HG02981 (cell line): Measurements from ENCODE around the gene KCNQ1.

Source experiments
- ATAC-seq: cut with Tn5 transposase; IDR thresholded peaks from one replicate; pipeline ENCODE4 v1.9.1; 2021; ENCODE audit warnings: mild to moderate bottlenecking, moderate library complexity; ENCODE audit not compliant: unreplicated experiment

KCNQ1 gene

DNA sequence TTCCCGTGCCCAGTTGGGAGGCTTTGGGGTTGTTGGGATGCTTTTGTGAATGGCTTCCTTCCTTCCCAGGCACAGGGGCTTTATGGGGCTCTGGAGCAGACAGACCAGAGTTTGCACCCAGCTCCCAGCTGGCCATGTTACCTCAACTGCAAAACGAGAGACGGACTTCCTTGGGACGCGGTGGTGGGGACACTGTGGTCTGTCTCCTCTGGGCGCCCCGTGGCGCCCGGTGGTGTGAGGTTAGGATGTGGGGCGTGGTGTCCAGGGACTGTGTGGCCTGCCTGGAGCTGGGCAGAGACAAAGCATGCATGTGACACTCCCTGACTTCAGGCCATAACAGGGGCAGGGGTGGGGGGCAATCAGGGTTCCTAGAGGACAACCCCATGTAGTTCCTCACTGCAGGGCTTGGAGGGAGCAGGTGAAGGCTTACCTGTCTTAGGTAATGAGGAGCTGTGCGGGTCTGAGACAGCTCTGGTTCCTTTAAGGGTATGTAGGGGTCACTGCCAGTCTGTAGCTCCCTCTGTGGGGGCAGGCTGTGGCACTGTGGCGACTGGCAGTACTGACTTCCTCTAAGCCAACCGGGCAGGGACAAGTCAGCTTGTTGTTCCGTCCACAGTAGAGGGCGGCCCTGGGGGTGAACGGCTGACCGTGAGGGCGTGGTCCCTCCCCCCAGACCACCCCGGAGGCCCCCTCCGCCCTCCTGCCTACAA lies 14.4 kb downstream of the KCNQ1 start:
- no peak for ATAC-seq

DNA sequence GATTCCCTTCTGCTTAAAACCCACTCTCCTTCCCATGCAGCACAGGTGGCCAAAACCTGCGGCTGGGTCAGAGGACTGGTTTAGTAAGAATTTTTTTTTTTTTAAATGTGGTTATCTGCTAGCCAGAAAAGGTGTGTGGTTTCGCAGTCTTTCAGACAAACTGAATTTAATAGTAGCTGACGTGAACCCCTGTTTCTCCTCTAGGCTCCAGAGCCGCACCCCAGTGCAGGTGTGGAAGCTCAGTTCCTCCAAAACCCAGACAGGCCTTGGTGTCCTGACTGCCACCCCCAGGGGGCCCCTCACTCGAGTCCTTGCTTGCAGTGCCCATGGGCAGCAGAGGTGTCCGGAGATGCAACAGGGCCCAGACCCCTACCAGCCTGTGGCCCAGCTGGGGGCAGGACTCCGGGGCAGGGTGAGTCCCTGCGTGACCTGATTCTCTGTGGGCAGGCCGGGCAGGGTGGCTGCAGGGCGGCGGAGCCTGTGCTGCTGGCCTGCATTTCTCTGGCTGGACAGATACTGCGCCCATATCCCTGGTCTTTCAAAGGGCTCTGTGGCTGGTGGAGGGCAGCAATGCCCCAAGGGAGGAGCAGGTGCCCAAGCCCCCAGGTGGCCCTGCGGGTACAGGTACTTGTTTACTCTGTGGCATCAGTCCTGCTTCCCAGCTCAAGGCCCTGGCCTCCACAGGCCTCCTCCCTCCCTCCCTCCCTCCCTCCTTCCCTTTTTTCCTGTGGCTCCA lies 15.2 kb downstream of the KCNQ1 start:
- no peak for ATAC-seq

- no peak for ATAC-seq
These were observed 15.9 kb downstream of the KCNQ1 start for GRCh38 chr11:2460540-2461252.

DNA sequence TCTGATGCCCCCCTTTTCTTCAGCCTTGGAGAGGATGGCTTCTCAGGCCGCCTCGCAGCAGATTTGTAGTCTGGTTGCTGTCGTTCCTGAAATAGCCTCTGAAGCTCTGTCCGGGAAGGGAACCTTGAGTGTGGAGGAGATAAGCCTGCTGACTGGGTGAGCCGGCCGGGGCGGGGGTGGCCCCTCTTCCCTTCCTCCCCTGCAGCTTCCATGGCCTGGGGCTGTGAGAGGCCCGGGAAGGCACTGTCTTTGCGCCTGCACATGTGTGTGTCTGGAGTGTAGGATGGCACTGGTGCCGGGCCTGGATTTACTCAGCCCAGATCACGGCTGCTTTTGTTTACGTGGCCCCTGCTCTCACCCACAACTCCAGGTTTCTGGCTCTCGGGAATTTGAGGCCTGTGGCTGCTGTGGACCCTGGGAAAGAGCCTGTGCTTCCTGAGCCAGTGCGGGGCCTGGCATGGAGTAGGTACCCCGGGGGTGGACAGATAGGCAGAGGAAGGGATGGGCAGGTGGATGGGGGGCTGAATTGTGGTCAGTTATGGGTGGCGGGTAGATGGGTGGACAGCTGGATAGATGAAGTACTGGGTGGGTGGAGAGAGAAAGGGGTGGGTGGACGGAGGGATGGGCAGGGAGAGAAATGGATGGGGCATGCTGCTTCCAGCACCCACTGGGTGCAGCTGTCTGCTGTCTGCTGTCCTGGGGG lies 16.6 kb downstream of the KCNQ1 start:
- ATAC-seq: no peak

DNA sequence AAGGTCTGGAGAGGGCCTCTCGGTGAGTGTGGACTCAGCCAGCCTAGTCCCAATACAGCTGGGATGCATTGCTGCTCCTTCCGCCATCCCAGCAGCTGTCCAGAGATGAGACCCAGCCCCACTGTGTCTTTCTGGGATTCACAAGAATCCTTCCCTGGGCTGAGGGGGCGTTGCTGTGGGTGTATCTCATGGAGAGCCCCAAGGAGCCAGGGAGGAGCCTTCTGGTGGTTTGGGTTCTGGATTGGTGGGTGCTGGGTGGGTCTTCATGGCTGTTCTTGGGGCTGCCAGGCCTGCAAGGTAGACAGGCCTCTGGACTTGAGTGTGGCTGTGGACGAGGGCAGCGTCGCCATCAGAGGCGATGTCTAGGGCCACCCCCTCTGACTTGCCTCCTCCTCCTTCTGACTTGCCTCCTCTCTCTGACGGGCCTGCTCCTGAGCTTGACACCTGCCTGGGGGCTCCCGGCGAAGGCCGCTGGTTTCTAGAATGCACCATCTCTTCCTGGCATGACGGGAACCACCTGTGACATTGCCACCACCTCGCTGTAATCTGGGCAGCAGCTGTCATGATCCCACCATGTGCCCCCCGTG lies 17.2 kb downstream of the KCNQ1 start:
- no peak for ATAC-seq

GRCh38 chr11:2462543-2462985 lies 17.8 kb downstream of the KCNQ1 start:
- no peak for ATAC-seq

DNA sequence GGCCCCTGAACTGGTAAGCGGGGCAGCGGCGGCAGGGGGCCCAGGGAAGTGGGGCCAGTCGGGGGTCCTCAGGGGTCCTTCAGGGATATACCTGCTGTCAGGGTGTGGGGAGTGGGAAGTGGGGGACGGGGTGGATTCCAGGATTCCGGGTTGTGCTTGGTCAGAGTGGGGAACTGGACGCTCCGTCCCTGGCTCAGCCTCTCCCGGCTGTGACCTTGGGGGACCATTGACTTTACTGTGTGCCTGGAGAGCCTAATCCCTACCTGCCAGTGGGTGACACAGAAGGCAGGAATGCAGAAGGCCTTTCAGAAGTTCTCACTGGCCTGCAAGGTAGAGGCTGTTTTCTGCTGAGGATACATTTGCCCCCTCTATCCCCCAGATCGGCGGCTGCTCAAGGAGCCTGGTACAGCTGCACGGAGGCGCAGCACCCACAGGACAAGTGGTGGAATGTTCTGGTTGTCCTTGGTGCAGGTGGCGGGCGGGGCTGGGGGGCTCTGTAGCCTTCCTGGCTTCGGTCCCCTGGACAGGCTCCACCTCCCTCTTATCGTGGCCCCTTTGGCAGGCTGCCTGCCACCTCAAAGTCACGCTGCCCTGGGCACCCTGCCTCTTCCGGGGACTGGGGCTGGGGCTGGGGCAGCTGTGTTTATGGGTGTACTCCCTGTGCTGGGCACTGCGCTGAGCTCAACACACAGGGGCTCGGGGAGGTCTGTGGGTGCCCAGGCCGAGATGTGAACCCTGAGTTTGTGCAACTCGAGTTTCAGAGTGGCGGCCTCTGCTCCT lies 18.4 kb downstream of the KCNQ1 start:
- ATAC-seq: no peak

- no peak for ATAC-seq
These were observed 19.0 kb downstream of the KCNQ1 start for GRCh38 chr11:2463766-2464277.

DNA sequence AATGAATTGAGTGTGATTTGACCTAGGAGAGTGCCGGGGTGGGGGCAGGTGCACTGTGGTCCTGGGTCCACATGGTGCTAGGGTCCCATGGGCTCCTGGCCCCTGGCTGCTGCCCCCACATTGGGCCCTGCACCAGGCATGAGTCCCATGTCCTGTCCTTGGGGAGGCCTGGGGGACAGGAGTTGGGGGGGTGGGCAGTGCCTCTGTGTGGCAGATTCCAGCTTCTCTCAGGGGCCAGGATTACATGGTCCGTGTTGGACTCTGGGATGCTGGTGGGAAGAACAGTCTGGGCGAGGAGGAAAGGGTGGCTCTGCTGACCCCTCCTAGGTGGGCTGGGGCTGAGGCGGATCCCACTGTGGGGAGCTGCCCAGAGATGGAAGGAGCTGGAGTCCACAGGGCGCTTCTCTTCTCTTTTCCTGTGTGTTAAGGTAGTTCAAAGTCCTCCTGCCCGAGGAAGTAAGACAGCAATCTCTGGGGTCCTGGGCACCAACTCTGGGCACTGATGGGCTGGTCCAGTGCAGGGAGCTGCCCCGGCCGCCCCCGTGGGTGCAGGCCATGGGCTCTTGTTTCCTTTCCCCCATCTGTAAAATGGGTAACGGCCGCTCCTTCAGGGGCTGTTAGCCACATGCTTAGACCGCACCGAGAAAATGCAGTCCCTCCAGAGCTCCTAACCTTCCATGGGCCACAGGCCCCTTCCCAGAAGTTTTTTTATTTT lies 19.8 kb downstream of the KCNQ1 start:
- no peak for ATAC-seq

GRCh38 chr11:2465202-2466068 lies 20.6 kb downstream of the KCNQ1 start:
- ATAC-seq: no peak

DNA sequence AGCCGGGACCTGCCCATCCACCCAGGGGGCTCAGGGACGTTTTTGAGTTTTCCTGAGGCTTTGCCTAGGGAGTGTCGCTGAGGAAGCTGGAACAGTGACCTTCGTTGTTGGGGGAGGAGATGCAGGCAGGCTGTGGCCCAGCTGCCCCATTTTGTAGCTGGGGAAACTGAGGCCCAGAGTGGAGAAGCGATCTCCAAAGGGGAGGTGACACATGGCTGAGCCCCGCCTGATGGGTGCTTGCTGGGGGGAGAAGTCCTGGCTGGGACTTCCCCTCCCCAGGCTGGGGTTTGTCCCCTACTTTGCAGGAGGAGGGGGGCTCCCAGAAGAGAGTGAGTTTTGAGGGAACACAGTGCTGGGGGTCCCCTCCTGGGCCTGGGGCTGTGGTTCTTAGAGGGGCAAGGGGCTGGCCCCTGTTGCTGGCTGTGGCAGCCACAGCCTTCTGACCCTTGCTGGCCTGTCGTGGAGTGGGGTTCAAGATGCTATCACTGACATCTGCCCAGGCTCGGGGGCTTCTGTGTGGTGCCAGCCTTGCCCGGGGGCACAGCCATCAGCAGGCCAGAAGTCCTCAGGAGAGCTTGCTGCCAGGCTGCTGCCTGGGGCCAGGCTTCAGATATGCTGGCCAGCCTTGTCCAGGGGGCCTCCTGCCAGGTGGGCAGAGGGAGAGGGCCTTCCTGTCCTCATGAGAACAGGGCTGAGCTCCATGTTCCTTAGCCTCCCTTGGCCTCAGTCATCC lies 21.4 kb downstream of the KCNQ1 start:
- no peak for ATAC-seq

DNA sequence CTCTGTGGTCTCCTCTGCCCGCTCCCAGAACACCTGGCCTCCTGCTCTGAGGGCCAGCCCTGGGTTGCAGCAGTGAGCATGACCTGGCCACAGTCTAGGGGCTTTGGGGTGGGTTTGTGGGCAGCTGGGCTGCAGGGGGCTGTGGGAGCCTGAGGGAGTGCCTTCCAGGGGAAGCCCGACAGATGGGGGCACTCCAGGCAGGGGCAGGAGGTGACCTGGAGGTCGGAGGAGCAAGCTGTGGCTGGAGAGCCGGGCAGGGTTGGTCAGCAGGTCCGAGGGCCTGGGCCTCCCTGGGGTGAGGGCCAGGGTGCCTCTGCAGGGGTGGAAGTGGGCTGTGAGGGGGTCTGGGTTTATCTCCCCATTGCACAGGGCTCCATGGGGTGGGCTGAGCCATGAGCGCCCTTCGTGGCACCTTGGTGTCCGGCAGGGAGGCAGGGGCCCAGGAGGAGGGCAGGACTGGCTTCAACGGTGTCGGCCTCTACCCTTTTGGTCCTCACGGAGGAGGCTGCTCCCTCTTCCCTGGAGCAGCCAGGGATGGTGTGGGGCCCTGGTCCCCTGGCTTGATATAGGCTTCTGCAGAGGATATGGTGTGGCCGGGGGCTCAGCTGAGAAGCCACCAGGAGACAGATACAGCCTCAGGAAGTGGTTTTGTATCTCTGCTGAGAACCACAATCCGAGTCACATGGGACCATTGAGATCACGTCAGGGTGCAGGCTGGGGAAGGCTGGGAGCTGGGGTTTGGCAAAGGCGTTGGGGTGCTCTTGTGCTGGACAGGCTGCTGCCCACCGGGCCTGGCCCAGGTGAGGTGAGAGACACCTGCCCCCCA lies 22.3 kb downstream of the KCNQ1 start:
- ATAC-seq: peak; percentile 45

DNA sequence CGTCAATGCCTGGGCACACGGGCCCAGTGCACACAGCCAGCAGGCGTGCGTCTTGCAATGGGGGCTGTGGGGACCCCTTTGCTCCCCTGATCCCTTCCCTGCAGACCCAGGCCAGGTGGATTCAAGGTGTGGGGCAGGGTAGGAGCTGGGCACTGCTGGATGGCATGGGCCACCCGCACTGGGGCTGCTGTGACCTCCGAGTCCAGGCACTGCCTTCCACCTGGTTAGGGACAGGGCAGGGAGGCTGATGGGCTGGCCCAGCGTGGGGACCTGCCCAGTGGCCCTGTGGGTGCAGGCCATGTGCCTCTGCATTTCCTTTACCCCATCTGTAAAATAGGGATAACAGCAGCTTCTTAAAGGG lies 22.9 kb downstream of the KCNQ1 start:
- no peak for ATAC-seq

DNA sequence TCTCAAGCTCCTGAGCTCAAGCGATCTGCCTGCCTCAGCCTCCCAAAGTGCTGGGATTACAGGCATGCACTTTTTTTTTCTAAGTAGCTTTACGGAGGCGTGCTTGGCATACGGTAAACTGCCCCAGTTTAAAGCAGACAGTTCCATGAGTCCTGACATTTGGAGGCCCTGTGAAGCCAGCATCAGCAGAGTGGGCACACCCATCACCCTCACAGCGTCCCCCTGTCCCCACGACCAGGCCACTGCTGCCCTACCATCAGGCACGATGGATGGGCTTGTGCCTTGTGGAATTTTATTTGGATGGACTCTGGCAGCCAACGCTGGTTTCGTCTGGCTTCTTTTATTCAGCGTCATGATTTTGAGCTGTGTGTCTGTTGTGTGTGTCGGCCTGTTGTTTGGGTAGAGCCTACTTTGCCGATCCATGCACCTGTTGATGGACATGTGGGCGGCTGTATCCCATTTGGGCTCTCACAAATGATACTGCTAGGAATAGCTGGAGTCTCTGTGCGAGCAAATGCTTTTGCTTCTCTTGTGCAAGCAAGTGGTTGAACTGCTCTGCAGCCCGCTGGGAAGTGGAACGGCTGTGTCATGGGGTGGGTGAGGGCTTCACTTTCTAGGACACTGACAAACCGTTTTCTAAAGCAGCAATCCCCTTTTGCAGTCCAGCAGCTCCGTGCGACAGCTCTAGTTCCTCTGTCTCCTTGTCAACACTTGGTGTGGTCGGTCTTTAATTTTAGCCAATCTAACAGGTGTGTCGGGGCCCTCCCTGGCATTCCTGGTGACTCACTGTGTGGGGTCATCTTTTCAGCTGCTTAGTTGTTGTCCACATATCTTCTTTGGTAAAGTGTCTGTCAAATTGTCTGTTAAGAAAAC lies 23.8 kb downstream of the KCNQ1 start:
- no peak for ATAC-seq

DNA sequence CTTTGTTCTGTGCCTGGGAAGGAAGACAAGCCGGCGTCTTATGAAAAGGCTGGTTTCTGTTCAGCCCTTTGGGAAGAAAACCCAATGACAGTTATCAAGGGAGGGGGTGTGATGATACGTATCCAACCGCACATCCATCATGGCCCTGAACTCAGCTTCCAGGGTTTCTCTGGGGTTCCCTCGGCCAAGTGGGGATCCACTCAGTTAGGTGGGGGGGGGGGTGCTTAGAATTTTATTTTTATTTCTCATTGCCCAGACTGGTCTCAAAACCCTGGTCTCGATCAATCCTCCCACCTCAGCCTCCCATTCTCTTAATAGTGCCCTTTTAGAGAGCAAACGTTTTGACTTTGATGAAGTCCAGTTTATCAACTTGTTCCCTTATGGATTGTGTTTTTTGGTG lies 25.7 kb downstream of the KCNQ1 start:
- ATAC-seq: no peak
